ENCODE results near the gene CDKN2A. TPM values are rescaled to one million over a fixed set of nuclear protein-coding genes. Genes with fewer than 3 reads are reported as not detected.

Gene CDKN2A
- total and polyA plus RNA-seq, 2 donors (not counting 3 experiments of a cell fraction or from before 2014, with no cell fraction given): 8.5 to 10.7 TPM

GRCh38 chr9:21982391-21982790 is 11.8 kb downstream of the CDKN2A start:
- FAIRE-seq (no peak), DNase-seq (ENCODE audit: low read depth, low spot score) (no peak)
- H3K9me1 ChIP-seq (replicated peaks; ENCODE audit: control insufficient read depth, extremely low read depth, insufficient read depth, low read length): no peaks in the 10 kb centered on the region
- peaks cover 7% of the 10 kb centered on the region for H3K4me1 ChIP-seq (ENCODE audit: control insufficient read depth, extremely low read depth, insufficient read depth, low read length)
- H3K36me3 ChIP-seq (ENCODE audit: control insufficient read depth in 2 of 2, extremely low read depth in 1 of 2, insufficient read depth in 2 of 2, low read length in 2 of 2): no peaks in the 10 kb centered on the region
- TF ChIP-seq JUN (IDR thresholded peaks at IDR 0.05; ENCODE audit: borderline replicate concordance, insufficient read depth, insufficient read length, low read depth) (no peak), CTCF (IDR thresholded peaks at IDR 0.05; ENCODE audit: extremely low read depth in 1 of 2, insufficient read depth in 1 of 2, low read depth in 1 of 2, low read length in 2 of 2) (no peak), GATA2 (IDR thresholded peaks at IDR 0.05; ENCODE audit: insufficient read depth, insufficient read length, low read depth, low read length) (no peak), MYC (IDR thresholded peaks at IDR 0.05; ENCODE audit: low read depth, low read length) (no peak), POLR2AphosphoS5 (IDR thresholded peaks at IDR 0.05; ENCODE audit: insufficient read depth, low read depth, low read length) (no peak), EZH2 (IDR thresholded peaks at IDR 0.05; ENCODE audit: borderline replicate concordance, low read depth, low read length, severe bottlenecking) (no peak), POLR2A (IDR thresholded peaks at IDR 0.05; ENCODE audit: low read depth, low read length) (no peak), MAX (IDR thresholded peaks at IDR 0.05; ENCODE audit: insufficient read depth, insufficient read length) (no peak), FOS (IDR thresholded peaks at IDR 0.05; ENCODE audit: borderline replicate concordance, insufficient read depth, low read length) (no peak)
- H3K27ac ChIP-seq (ENCODE audit: insufficient read depth, low read depth, low read length): no peak overlapping the region
- H3K4me3 ChIP-seq (replicated peaks in 1 of 3; ENCODE audit: insufficient read depth in 1 of 3, low read depth in 1 of 3, low read length in 3 of 3): no peak overlapping the region
- H2AFZ ChIP-seq (ENCODE audit: low read depth, low read length): no peak overlapping the region
- POLR2A ChIA-PET: no interaction called here
- intact Hi-C loops (cut with micrococcal nuclease) (no loop called here), dilution Hi-C loops (cut with MboI; ENCODE audit: extremely low pct_ligation_motif_present, low sequenced_read_pairs) (no loop called here)
- CTCF ChIA-PET: interaction anchor here (1.0 to 2.7 kb wide), 8 partner anchors 9 to 262 kb away, joined by 3 to 10 read pairs (median 4); partner anchors contain the start of gene CDKN2B
- no peak overlapping the region for H3K4me2 ChIP-seq (ENCODE audit: insufficient read depth, low read length)
- H3K9ac ChIP-seq (replicated peaks; ENCODE audit: extremely low read depth, insufficient read depth, low read length): no peak overlapping the region
- no TSS peak for BruUV-seq (replicated peaks)
- H3K27me3 ChIP-seq (ENCODE audit: control insufficient read depth in 2 of 2, insufficient read depth in 2 of 2, low read length in 2 of 2): peaks cover 43 to 95% of the 10 kb centered on the region in 2 experiments
- H4K20me1 ChIP-seq (replicated peaks; ENCODE audit: control insufficient read depth, extremely low read depth, insufficient read depth, low read length): no peaks in the 10 kb centered on the region
- H3K79me2 ChIP-seq (ENCODE audit: control insufficient read depth, insufficient read depth, low read length): no peaks in the 10 kb centered on the region
- no peaks in the 10 kb centered on the region for H3K9me3 ChIP-seq (replicated peaks; ENCODE audit: control insufficient read depth, insufficient read depth, low read length)

Data from endothelial cell of umbilical vein (primary cell).